Daoy (cell line): Measurements from ENCODE around the gene ABCB9. TPM values are rescaled to one million over a fixed set of nuclear protein-coding genes. Genes with fewer than 3 reads are reported as not detected.

Experiments used
- total RNA-seq: library from RNA; depleted of rRNA; stranded (reverse); fragments of >200 nt; shearing (Covaris generic); gene quantifications from 2 replicates; pipeline ENCODE4 v1.2.3, GENCODE V29; 2014; rRNA removed

The ABCB9 gene
- total RNA-seq, 1 experiment from 2014 or later: 6.4 TPM

Other genes with a start within 250 kb of the ABCB9 start
- not detected in 2 replicates for gene HCAR3, start 249.7 kb downstream of the ABCB9 start, total RNA-seq
- gene HCAR1, start 235.6 kb downstream of the ABCB9 start, total RNA-seq: 0.03 and 0.23 TPM in 2 replicates
- 86.9 and 107 TPM in 2 replicates for gene DENR, start 213.6 kb downstream of the ABCB9 start, total RNA-seq
- 0.51 and 1.7 TPM in 2 replicates for gene CCDC62, start 191.9 kb downstream of the ABCB9 start, total RNA-seq
- gene HIP1R, start 131.0 kb downstream of the ABCB9 start, total RNA-seq: 17.5 and 20.6 TPM in 2 replicates
- 46.6 and 51.4 TPM in 2 replicates for gene VPS37B, start 70.3 kb downstream of the ABCB9 start, total RNA-seq
- gene OGFOD2, start 8.8 kb upstream of the ABCB9 start, total RNA-seq: 19.1 and 34.3 TPM in 2 replicates
- 252 and 278 TPM in 2 replicates for gene ARL6IP4, start 14.2 kb upstream of the ABCB9 start, total RNA-seq
- 1.1 and 1.4 TPM in 2 replicates for gene PITPNM2, start 184.6 kb upstream of the ABCB9 start, total RNA-seq